ENCODE measurements around the gene SLC22A3. TPM values are rescaled to one million over a fixed set of nuclear protein-coding genes. Genes with fewer than 3 reads are reported as not detected.
"Not testable (repeated sequence)": the region's sequence is repeated elsewhere in the genome, so short reads cannot be mapped to it uniquely, and the experiment has no call there.

Gene SLC22A3
- total and polyA plus RNA-seq, 2 donors = 9.1 to 11.0 TPM

GRCh38 chr6:160462551-160463109 is 114.5 kb downstream of the SLC22A3 start:
- no peaks in the 10 kb centered on the region for H3K36me3 ChIP-seq (ENCODE audit: insufficient read depth)
- no peaks in the 10 kb centered on the region for H3K4me1 ChIP-seq (ENCODE audit: insufficient read depth)
- H3K27ac ChIP-seq (ENCODE audit: low read depth) = no peak overlapping the region
- no peak for DNase-seq (ENCODE audit: extremely low spot score)
- 61% methylated on average over 3 of the region's 3 CpGs for WGBS
- no peak overlapping the region for H3K4me3 ChIP-seq (ENCODE audit: low read depth, low read length)

- Histone ChIP-seq H3K4me1 (ENCODE audit: insufficient read depth) (no peaks in the 10 kb centered on the region), H3K27ac (ENCODE audit: low read depth) (no peak overlapping the region), H3K4me3 (ENCODE audit: low read depth, low read length) (no peak overlapping the region), H3K36me3 (ENCODE audit: insufficient read depth) (no peaks in the 10 kb centered on the region)
- 75% methylated on average over 3 of the region's 3 CpGs for WGBS
- no peak for DNase-seq (ENCODE audit: extremely low spot score)
Observed at GRCh38 chr6:160464744-160465143, 116.6 kb downstream of the SLC22A3 start.

- not testable (repeated sequence) for H3K27ac ChIP-seq (ENCODE audit: low read depth); H3K4me1 ChIP-seq (ENCODE audit: insufficient read depth); H3K36me3 ChIP-seq (ENCODE audit: insufficient read depth); DNase-seq (ENCODE audit: extremely low spot score); H3K4me3 ChIP-seq (ENCODE audit: low read depth, low read length)
- 80% methylated on average over 14 of the region's 14 CpGs for WGBS
Observed at GRCh38 chr6:160467261-160467871, 119.2 kb downstream of the SLC22A3 start.

- WGBS = 72% methylated on average over 2 of the region's 2 CpGs
- H3K27ac ChIP-seq (ENCODE audit: low read depth) = no peak overlapping the region
- DNase-seq (ENCODE audit: extremely low spot score) = no peak
- no peaks in the 10 kb centered on the region for H3K36me3 ChIP-seq (ENCODE audit: insufficient read depth)
- no peak overlapping the region for H3K4me3 ChIP-seq (ENCODE audit: low read depth, low read length)
- no peaks in the 10 kb centered on the region for H3K4me1 ChIP-seq (ENCODE audit: insufficient read depth)
Observed at GRCh38 chr6:160469153-160469552, 121.0 kb downstream of the SLC22A3 start.

GRCh38 chr6:160476056-160476455 is 127.9 kb downstream of the SLC22A3 start:
- H3K36me3 ChIP-seq (ENCODE audit: insufficient read depth); H3K4me1 ChIP-seq (ENCODE audit: insufficient read depth); H3K27ac ChIP-seq (ENCODE audit: low read depth); H3K4me3 ChIP-seq (ENCODE audit: low read depth, low read length); DNase-seq (ENCODE audit: extremely low spot score): not testable (repeated sequence)
- 24% methylated on average over 4 of the region's 4 CpGs for WGBS

GRCh38 chr6:160477072-160477471 is 128.9 kb downstream of the SLC22A3 start:
- not testable (repeated sequence) for H3K36me3 ChIP-seq (ENCODE audit: insufficient read depth); H3K4me1 ChIP-seq (ENCODE audit: insufficient read depth); H3K4me3 ChIP-seq (ENCODE audit: low read depth, low read length); H3K27ac ChIP-seq (ENCODE audit: low read depth); DNase-seq (ENCODE audit: extremely low spot score)
- WGBS = 94% methylated on average over 4 of the region's 4 CpGs

GRCh38 chr6:160477901-160478300 is 129.7 kb downstream of the SLC22A3 start:
- H3K36me3 ChIP-seq (ENCODE audit: insufficient read depth) = peaks cover 3% of the 10 kb centered on the region
- DNase-seq (ENCODE audit: extremely low spot score) = no peak
- WGBS = 88% methylated on average over 8 of the region's 8 CpGs
- no peak overlapping the region for H3K4me3 ChIP-seq (ENCODE audit: low read depth, low read length)
- no peaks in the 10 kb centered on the region for H3K4me1 ChIP-seq (ENCODE audit: insufficient read depth)
- H3K27ac ChIP-seq (ENCODE audit: low read depth) = no peak overlapping the region

GRCh38 chr6:160487116-160487515 is 138.9 kb downstream of the SLC22A3 start:
- 88% methylated on average over 11 of the region's 11 CpGs for WGBS
- Histone ChIP-seq H3K4me3 (ENCODE audit: low read depth, low read length) (no peak overlapping the region), H3K27ac (ENCODE audit: low read depth) (no peak overlapping the region), H3K4me1 (ENCODE audit: insufficient read depth) (no peaks in the 10 kb centered on the region), H3K36me3 (ENCODE audit: insufficient read depth) (peaks cover 3% of the 10 kb centered on the region)
- DNase-seq (ENCODE audit: extremely low spot score) = no peak

GRCh38 chr6:160489091-160489490 is 140.9 kb downstream of the SLC22A3 start:
- Histone ChIP-seq H3K36me3 (ENCODE audit: insufficient read depth) (no peaks in the 10 kb centered on the region), H3K4me1 (ENCODE audit: insufficient read depth) (no peaks in the 10 kb centered on the region), H3K4me3 (ENCODE audit: low read depth, low read length) (no peak overlapping the region), H3K27ac (ENCODE audit: low read depth) (no peak overlapping the region)
- no peak for DNase-seq (ENCODE audit: extremely low spot score)
- WGBS = 98% methylated on average over 1 of the region's 1 CpG

- WGBS = 87% methylated on average over 3 of the region's 3 CpGs
- H3K4me3 ChIP-seq (ENCODE audit: low read depth, low read length) = no peak overlapping the region
- no peaks in the 10 kb centered on the region for H3K4me1 ChIP-seq (ENCODE audit: insufficient read depth)
- DNase-seq (ENCODE audit: extremely low spot score) = no peak
- no peaks in the 10 kb centered on the region for H3K36me3 ChIP-seq (ENCODE audit: insufficient read depth)
- no peak overlapping the region for H3K27ac ChIP-seq (ENCODE audit: low read depth)
Observed at GRCh38 chr6:160494576-160494975, 146.4 kb downstream of the SLC22A3 start.

- H3K4me1 ChIP-seq (ENCODE audit: insufficient read depth) = no peaks in the 10 kb centered on the region
- no peak overlapping the region for H3K4me3 ChIP-seq (ENCODE audit: low read depth, low read length)
- H3K27ac ChIP-seq (ENCODE audit: low read depth) = no peak overlapping the region
- WGBS = 89% methylated on average over 4 of the region's 4 CpGs
- no peaks in the 10 kb centered on the region for H3K36me3 ChIP-seq (ENCODE audit: insufficient read depth)
- DNase-seq (ENCODE audit: extremely low spot score) = no peak
Observed at GRCh38 chr6:160500639-160501038, 152.5 kb downstream of the SLC22A3 start.

Other genes with a start within 250 kb of the SLC22A3 start
- 0.53 TPM for gene SLC22A1, start 226.6 kb upstream of the SLC22A3 start, total RNA-seq
- gene SLC22A1, start 226.6 kb upstream of the SLC22A3 start, polyA plus RNA-seq = 0.44 TPM
- not detected for gene SLC22A2, start 89.6 kb upstream of the SLC22A3 start, total RNA-seq
- 0.05 TPM for gene SLC22A2, start 89.6 kb upstream of the SLC22A3 start, polyA plus RNA-seq

All from urinary bladder (tissue), 4 donors.